ENCODE results near the gene ALOX5.
"Not testable (repeated sequence)": the region's sequence is repeated elsewhere in the genome, so short reads cannot be mapped to it uniquely, and the experiment has no call there.

GRCh38 chr10:45391636-45392035 is 17.6 kb downstream of the ALOX5 start:
- TF ChIP-seq, protein P1, sequence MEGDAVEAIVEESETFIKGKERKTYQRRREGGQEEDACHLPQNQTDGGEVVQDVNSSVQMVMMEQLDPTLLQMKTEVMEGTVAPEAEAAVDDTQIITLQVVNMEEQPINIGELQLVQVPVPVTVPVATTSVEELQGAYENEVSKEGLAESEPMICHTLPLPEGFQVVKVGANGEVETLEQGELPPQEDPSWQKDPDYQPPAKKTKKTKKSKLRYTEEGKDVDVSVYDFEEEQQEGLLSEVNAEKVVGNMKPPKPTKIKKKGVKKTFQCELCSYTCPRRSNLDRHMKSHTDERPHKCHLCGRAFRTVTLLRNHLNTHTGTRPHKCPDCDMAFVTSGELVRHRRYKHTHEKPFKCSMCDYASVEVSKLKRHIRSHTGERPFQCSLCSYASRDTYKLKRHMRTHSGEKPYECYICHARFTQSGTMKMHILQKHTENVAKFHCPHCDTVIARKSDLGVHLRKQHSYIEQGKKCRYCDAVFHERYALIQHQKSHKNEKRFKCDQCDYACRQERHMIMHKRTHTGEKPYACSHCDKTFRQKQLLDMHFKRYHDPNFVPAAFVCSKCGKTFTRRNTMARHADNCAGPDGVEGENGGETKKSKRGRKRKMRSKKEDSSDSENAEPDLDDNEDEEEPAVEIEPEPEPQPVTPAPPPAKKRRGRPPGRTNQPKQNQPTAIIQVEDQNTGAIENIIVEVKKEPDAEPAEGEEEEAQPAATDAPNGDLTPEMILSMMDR (conservative IDR thresholded peaks at IDR 0.05), result not testable (repeated sequence)
- TF ChIP-seq EZH2 (IDR thresholded peaks at IDR 0.05; ENCODE audit: low read depth), result not testable (repeated sequence)
